22Rv1 (cell line): ENCODE results near the gene MAP7D2.

Source experiments
- ZFX ChIP-seq: fragments of 450-650 bp; IDR thresholded peaks from 2 replicates; pipeline ENCODE4 v1.6.1; 2017; ENCODE audit warnings: antibody characterized with exemption, borderline replicate concordance
- TF ChIP-seq, protein P1 (sequence below): fragments of 450-650 bp; IDR thresholded peaks from 2 replicates; pipeline ENCODE4 v1.5.1; 2017; ENCODE audit warnings: mild to moderate bottlenecking

DNA sequence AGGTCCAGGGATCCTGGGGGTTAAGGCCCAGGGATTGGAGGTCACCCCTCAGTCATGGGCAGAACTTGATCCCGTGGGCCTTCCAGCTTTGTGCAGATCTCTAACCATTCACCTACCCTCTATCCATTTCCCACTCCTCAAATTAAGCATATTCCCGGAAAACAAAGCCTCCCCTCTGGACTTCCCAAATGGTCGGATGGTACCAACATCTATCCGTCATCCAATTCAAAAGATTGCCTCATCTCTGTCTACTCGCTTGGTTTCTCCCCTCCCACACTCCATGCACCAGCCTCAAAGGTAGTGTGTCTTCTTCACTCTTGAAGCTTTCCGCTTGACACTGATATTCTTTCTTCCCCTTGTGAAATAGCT lies 125.4 kb downstream of the MAP7D2 start:
- TF ChIP-seq, protein P1, sequence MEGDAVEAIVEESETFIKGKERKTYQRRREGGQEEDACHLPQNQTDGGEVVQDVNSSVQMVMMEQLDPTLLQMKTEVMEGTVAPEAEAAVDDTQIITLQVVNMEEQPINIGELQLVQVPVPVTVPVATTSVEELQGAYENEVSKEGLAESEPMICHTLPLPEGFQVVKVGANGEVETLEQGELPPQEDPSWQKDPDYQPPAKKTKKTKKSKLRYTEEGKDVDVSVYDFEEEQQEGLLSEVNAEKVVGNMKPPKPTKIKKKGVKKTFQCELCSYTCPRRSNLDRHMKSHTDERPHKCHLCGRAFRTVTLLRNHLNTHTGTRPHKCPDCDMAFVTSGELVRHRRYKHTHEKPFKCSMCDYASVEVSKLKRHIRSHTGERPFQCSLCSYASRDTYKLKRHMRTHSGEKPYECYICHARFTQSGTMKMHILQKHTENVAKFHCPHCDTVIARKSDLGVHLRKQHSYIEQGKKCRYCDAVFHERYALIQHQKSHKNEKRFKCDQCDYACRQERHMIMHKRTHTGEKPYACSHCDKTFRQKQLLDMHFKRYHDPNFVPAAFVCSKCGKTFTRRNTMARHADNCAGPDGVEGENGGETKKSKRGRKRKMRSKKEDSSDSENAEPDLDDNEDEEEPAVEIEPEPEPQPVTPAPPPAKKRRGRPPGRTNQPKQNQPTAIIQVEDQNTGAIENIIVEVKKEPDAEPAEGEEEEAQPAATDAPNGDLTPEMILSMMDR, result peak; percentile 44
- TF ChIP-seq ZFX, result no peak
